K562 (cell line): ENCODE measurements around the gene HOXD4. TPM values are rescaled to one million over a fixed set of nuclear protein-coding genes. Genes with fewer than 3 reads are reported as not detected.

Experiments
- ATAC-seq: fragments of 200-7000 bp; cut with Tn5 transposase; 3 replicates; pipeline ENCODE4 v1.9.1; 2020; ENCODE audit warnings: moderate library complexity
- BruUV-seq: library from RNA; stranded (reverse); fragments of 400-500 nt; replicated peaks from 2 replicates; lab custom pipeline; 2021; lab: Mats Ljungman, UMichigan
- CTCF ChIA-PET: fragments of 300-600 bp; formaldehyde crosslinking; extraction: SDS; loops from one replicate; lab custom pipeline; 2021; ENCODE audit warnings: low intra/inter-chr PET ratio; lab: Yijun Ruan, JAX
- POLR2A ChIA-PET: fragments of 300-600, 350-650 bp; sonication (Branson Sonifier 250); formaldehyde crosslinking; extraction: SDS; loops from one replicate; lab custom pipeline; 2021; ENCODE audit warnings: antibody characterized with exemption, inconsistent platforms; lab: Yijun Ruan, JAX
- DNase-seq, 4 experiments: peaks; one replicate each; pipeline versions ENCODE4 v3.0.0 to v3.0.0-alpha.2; 2011 to 2018; ENCODE audit warnings: low spot score in 3 of 4, mixed read lengths in 3 of 4; ENCODE audit errors: extremely low read depth in 1 of 4
- FAIRE-seq: peaks from 2 replicates; lab custom pipeline; 2011; peaks lifted over from hg19 to GRCh38; lab: Jason Lieb, UNC
- H2AFZ ChIP-seq: 2 replicates; pipeline ENCODE4 v1.6.0; 2011; ENCODE audit warnings: low read depth, low read length, control low read depth, inconsistent platforms
- H3K27ac ChIP-seq: fragments of 200-600 bp; 3 replicates; pipeline ENCODE4 v1.8.0; 2011; ENCODE audit warnings: low read depth, mild to moderate bottlenecking, control low read depth, inconsistent platforms, low read length, moderate library complexity, mixed read lengths; ENCODE audit errors: extremely low read depth
- H3K27me3 ChIP-seq, 2 experiments: fragments of 300-600 bp in 1 of 2; 2 replicates in 1 of 2; 3 replicates in 1 of 2; pipeline versions ENCODE4 v1.6.0 to v1.8.0; 2011; ENCODE audit warnings: inconsistent platforms in 2 of 2, low read length in 2 of 2, mild to moderate bottlenecking in 1 of 2, mixed read lengths in 1 of 2, moderate library complexity in 1 of 2; ENCODE audit not compliant: control insufficient read depth in 2 of 2, insufficient read depth in 2 of 2
- H3K36me3 ChIP-seq: fragments of 300-600 bp; 3 replicates; pipeline ENCODE4 v1.8.0; 2011; ENCODE audit warnings: mild to moderate bottlenecking, low read length, inconsistent platforms; ENCODE audit not compliant: control insufficient read depth, insufficient read depth
- H3K4me1 ChIP-seq, 2 experiments: fragments of 200-600 bp in 1 of 2; replicated peaks in 1 of 2; 2 replicates in 1 of 2; 3 replicates in 1 of 2; pipeline versions ENCODE4 v1.5.1 to v1.8.0; 2011; ENCODE audit warnings: inconsistent platforms in 2 of 2, low read length in 2 of 2, mild to moderate bottlenecking in 1 of 2, mixed read lengths in 1 of 2, moderate library complexity in 1 of 2; ENCODE audit not compliant: control insufficient read depth in 2 of 2, insufficient read depth in 2 of 2
- H3K4me2 ChIP-seq: 2 replicates; pipeline ENCODE4 v1.6.1; 2011; ENCODE audit warnings: low read length, control low read depth, inconsistent platforms, mixed read lengths; ENCODE audit not compliant: insufficient read depth
- H3K4me3 ChIP-seq: fragments of 200-600 bp; sonication (generic), shearing (Covaris generic); 2 replicates; pipeline ENCODE4 v1.5.1; 2016; ENCODE audit warnings: control low read depth, inconsistent platforms
- H3K79me2 ChIP-seq: fragments of 200-600 bp; 3 replicates; pipeline ENCODE4 v1.8.0; 2011; ENCODE audit warnings: low read length, inconsistent platforms; ENCODE audit not compliant: control insufficient read depth, insufficient read depth
- H3K9ac ChIP-seq, 2 experiments: 2 replicates each; pipeline versions ENCODE4 v1.6.0 to v1.6.1; 2011; ENCODE audit warnings: low read depth in 2 of 2, low read length in 2 of 2, control low read depth in 1 of 2, inconsistent platforms in 1 of 2, mild to moderate bottlenecking in 1 of 2, mixed read lengths in 1 of 2; ENCODE audit not compliant: insufficient read depth in 1 of 2
- H3K9me1 ChIP-seq: one replicate; pipeline ENCODE4 v1.6.0; 2011; ENCODE audit warnings: inconsistent platforms, mild to moderate bottlenecking, low read length, moderate library complexity; ENCODE audit not compliant: control insufficient read depth, insufficient read depth
- H3K9me3 ChIP-seq: replicated peaks from 2 replicates; pipeline ENCODE4 v1.5.1; 2011; ENCODE audit warnings: low read depth, low read length, inconsistent platforms; ENCODE audit not compliant: control insufficient read depth, insufficient read depth
- H4K20me1 ChIP-seq: replicated peaks from 2 replicates; pipeline ENCODE4 v1.6.1; 2011; ENCODE audit warnings: low read length, inconsistent platforms, mixed read lengths; ENCODE audit not compliant: control insufficient read depth, insufficient read depth
- BRD4 ChIP-seq: fragments of 200-600 bp; sonication (generic); IDR thresholded peaks from 2 replicates; pipeline ENCODE4 v1.6.1; 2017; ENCODE audit warnings: inconsistent platforms
- CREBBP ChIP-seq: IDR thresholded peaks from one replicate; pipeline ENCODE4 v1.6.1; 2012; ENCODE audit warnings: low read depth, mild to moderate bottlenecking, control low read depth, inconsistent platforms, low read length
- NKRF ChIP-seq: fragments of 450-650 bp; IDR thresholded peaks from 2 replicates; pipeline ENCODE4 v1.6.1; 2016; ENCODE audit warnings: borderline replicate concordance
- POLR3A ChIP-seq: IDR thresholded peaks from 2 replicates; pipeline ENCODE4 v1.6.1; 2011; ENCODE audit warnings: borderline replicate concordance, mild to moderate bottlenecking, moderate library complexity; ENCODE audit not compliant: insufficient read length, insufficient read depth; ENCODE audit errors: extremely low read depth
- REST ChIP-seq, 2 experiments: fragments of 450-650 bp; formaldehyde crosslinking in 1 of 2; IDR thresholded peaks; 2 replicates each; pipeline versions ENCODE4 v1.4.0 to v1.6.1; 2014 to 2020; ENCODE audit warnings: mild to moderate bottlenecking in 2 of 2, borderline replicate concordance in 1 of 2, low read depth in 1 of 2
- SMARCA5 ChIP-seq: fragments of 450-650 bp; IDR thresholded peaks from 2 replicates; pipeline ENCODE4 v1.6.1; 2016
- TAF7 ChIP-seq: fragments of 450-650 bp; IDR thresholded peaks from 2 replicates; pipeline ENCODE4 v1.6.1; 2016; ENCODE audit warnings: missing genetic modification characterization, missing compliant biosample characterization
- TEAD4 ChIP-seq, 2 experiments: sonication (generic) in 1 of 2; formaldehyde crosslinking in 1 of 2; IDR thresholded peaks; 2 replicates each; pipeline versions ENCODE4 v1.6.1 to v1.8.0; 2012 to 2022; ENCODE audit warnings: borderline replicate concordance in 1 of 2, inconsistent platforms in 1 of 2, low read length in 1 of 2, mild to moderate bottlenecking in 1 of 2, missing genetic modification reagents in 1 of 2
- ZNF444 ChIP-seq: fragments of 250-450 bp; sonication (Bioruptor Pico); IDR thresholded peaks from 2 replicates; pipeline ENCODE4 v1.4.0; 2020; ENCODE audit warnings: mild to moderate bottlenecking, moderate library complexity
- WGBS: fragments of 100-300 bp; shearing (Covaris generic); methylation state at CpG from one replicate; pipeline ENCODE4 v1.1.6; 2016; ENCODE audit warnings: low coverage, mixed read lengths; ENCODE audit not compliant: insufficient coverage; ENCODE audit errors: missing lambda C conversion rate; 5-methylcytosine and 5-hydroxymethylcytosine counted together
- in situ Hi-C: fragments of 300-500 bp; cut with MboI; formaldehyde crosslinking; loops from 4 replicates; pipeline ENCODE4 v1.15.0; 2018; ENCODE audit warnings: inconsistent platforms, mixed read lengths
- intact Hi-C: fragments of 100-400 bp; cut with micrococcal nuclease; formaldehyde crosslinking; loops from 2 replicates; pipeline ENCODE4 v1.14.2; 2022
- polyA plus RNA-seq, 8 experiments: library from polyadenylated mRNA; depleted of rRNA in 4 of 8; stranded (reverse) in 5 of 8; unstranded in 3 of 8; fragments of >200 nt; fragmentation: Nextera tagmentation in 2 of 8; fragmentation: Illumina TruSeq in 1 of 8; extraction: Ambion mirVana in 2 of 8; extraction: Trizol in 1 of 8; gene quantifications; 2 replicates each; pipeline versions ENCODE4 v1.2.1 to v1.2.3, GENCODE V29; 2011 to 2014; ENCODE audit warnings: inconsistent platforms in 1 of 8, missing spikeins in 1 of 8
- total RNA-seq, 7 experiments: library from RNA; depleted of rRNA in 6 of 7; stranded (reverse); fragments of >200 nt in 6 of 7; fragmentation: Illumina TruSeq in 2 of 7; extraction: Trizol in 2 of 7; gene quantifications; 2 replicates each; pipeline versions ENCODE4 v1.2.1 to v1.2.3, GENCODE V29; 2011 to 2021; ENCODE audit warnings: low replicate concordance in 1 of 7

The HOXD4 gene
- total and polyA plus RNA-seq, 9 of the 15 experiments (the other 6 are each of a cell fraction or from before 2014, with no cell fraction given): not detected

- 4% methylated on average over 7 of the region's 7 CpGs for WGBS
- TF ChIP-seq POLR3A (no peak), TAF7 (no peak), REST (IDR thresholded peaks at IDR 0.05; ENCODE audit: borderline replicate concordance) (no peak), REST (CRISPR knock-in tag; IDR thresholded peaks at IDR 0.05; ENCODE audit: low read depth) (no peak), BRD4 (no peak), ZNF444 (CRISPR knock-in tag) (no peak), CREBBP (no peak), NKRF (no peak), SMARCA5 (no peak), TEAD4 (IDR thresholded peaks at IDR 0.05; ENCODE audit: low read length) (no peak), TEAD4 (CRISPR knock-in tag; IDR thresholded peaks at IDR 0.05; ENCODE audit: borderline replicate concordance) (no peak)
- no peak overlapping the region for H2AFZ ChIP-seq
- no peak overlapping the region for H3K27ac ChIP-seq
- no peak overlapping the region for H3K4me2 ChIP-seq
- FAIRE-seq: no peak
- H3K9me1 ChIP-seq: no peaks in the 10 kb centered on the region
- H3K4me3 ChIP-seq: no peak overlapping the region
- ChIA-PET POLR2A (interaction anchor here (0.7 kb wide), 2 partner anchors 11 to 414 kb away, joined by 3 to 5 read pairs; no protein-coding TSS in a partner anchor), CTCF (no interaction called here)
- BruUV-seq: no TSS peak
- no peak overlapping the region for H3K9ac ChIP-seq
- H3K79me2 ChIP-seq: no peaks in the 10 kb centered on the region
- in situ Hi-C loops: no loop called here
- H3K27me3 ChIP-seq: peaks cover 58 to 74% of the 10 kb centered on the region in 2 experiments
- ATAC-seq: no peak
- no peaks in the 10 kb centered on the region for H3K9me3 ChIP-seq
- H4K20me1 ChIP-seq: peaks cover 16% of the 10 kb centered on the region; the same call in 1 of the 2 replicates
- H3K36me3 ChIP-seq: no peaks in the 10 kb centered on the region
- intact Hi-C loops: no loop called here
- no peak for DNase-seq
- peaks cover 0 to 21% of the 10 kb centered on the region in 2 experiments; a peak in 1 of 5 replicates for H3K4me1 ChIP-seq
Measured at GRCh38 chr2:176103194-176103593, 48.2 kb upstream of the HOXD4 start.
